ENCODE measurements around the gene DCT. TPM values are rescaled to one million over a fixed set of nuclear protein-coding genes. Genes with fewer than 3 reads are reported as not detected.

Gene DCT
- total RNA-seq, 1 donor from 2014 or later = 19.7 TPM

- H3K4me1 Mint-ChIP-seq (ENCODE audit: unreplicated experiment) = no peaks in the 10 kb centered on the region
- H3K36me3 Mint-ChIP-seq = peaks cover 19% of the 10 kb centered on the region
- no peaks in the 10 kb centered on the region for H3K27me3 Mint-ChIP-seq
- no peak overlapping the region for H3K27ac Mint-ChIP-seq
- no peaks in the 10 kb centered on the region for H3K9me3 Mint-ChIP-seq
- TF ChIP-seq, protein P1, sequence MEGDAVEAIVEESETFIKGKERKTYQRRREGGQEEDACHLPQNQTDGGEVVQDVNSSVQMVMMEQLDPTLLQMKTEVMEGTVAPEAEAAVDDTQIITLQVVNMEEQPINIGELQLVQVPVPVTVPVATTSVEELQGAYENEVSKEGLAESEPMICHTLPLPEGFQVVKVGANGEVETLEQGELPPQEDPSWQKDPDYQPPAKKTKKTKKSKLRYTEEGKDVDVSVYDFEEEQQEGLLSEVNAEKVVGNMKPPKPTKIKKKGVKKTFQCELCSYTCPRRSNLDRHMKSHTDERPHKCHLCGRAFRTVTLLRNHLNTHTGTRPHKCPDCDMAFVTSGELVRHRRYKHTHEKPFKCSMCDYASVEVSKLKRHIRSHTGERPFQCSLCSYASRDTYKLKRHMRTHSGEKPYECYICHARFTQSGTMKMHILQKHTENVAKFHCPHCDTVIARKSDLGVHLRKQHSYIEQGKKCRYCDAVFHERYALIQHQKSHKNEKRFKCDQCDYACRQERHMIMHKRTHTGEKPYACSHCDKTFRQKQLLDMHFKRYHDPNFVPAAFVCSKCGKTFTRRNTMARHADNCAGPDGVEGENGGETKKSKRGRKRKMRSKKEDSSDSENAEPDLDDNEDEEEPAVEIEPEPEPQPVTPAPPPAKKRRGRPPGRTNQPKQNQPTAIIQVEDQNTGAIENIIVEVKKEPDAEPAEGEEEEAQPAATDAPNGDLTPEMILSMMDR (conservative IDR thresholded peaks at IDR 0.05) = no peak
- DNase-seq (ENCODE audit: extremely low spot score, unreplicated experiment) = no peak
- no peak overlapping the region for H3K4me3 Mint-ChIP-seq
Measured at GRCh38 chr13:94400874-94401273, 78.6 kb downstream of the DCT start.

- no peaks in the 10 kb centered on the region for H3K9me3 Mint-ChIP-seq
- H3K4me3 Mint-ChIP-seq = no peak overlapping the region
- peaks cover 19% of the 10 kb centered on the region for H3K36me3 Mint-ChIP-seq
- TF ChIP-seq, protein P1 (conservative IDR thresholded peaks at IDR 0.05) = no peak
- no peak overlapping the region for H3K27ac Mint-ChIP-seq
- DNase-seq (ENCODE audit: extremely low spot score, unreplicated experiment) = no peak
- no peaks in the 10 kb centered on the region for H3K27me3 Mint-ChIP-seq
- H3K4me1 Mint-ChIP-seq (ENCODE audit: unreplicated experiment) = no peaks in the 10 kb centered on the region
Measured at GRCh38 chr13:94399812-94400211, 79.7 kb downstream of the DCT start.

DNA sequence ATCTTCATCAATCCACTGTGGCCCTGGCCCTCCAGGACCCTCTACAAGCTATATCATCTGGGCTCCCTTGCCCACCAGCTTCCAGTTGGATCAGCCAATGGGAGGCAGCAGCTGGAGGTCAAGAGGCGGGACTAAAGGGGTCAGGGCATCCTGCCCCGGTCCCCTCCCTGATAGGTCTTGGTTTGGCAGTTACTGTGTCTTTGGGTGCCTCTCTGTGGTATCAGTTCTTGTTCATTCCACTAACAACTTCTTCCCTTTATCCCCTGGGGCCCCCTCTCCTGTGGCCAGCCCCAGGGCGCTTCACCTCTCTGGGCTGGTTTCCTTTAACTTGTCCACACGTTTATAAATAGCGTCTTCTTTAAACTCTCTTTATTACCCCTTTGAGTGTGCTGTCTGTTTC is 83.6 kb downstream of the DCT start:
- no peak for DNase-seq (ENCODE audit: extremely low spot score, unreplicated experiment)
- no peaks in the 10 kb centered on the region for H3K27me3 Mint-ChIP-seq
- H3K27ac Mint-ChIP-seq = no peak overlapping the region
- H3K9me3 Mint-ChIP-seq = no peaks in the 10 kb centered on the region
- TF ChIP-seq, protein P1 (conservative IDR thresholded peaks at IDR 0.05) = no peak
- H3K36me3 Mint-ChIP-seq = peaks cover 15% of the 10 kb centered on the region
- no peak overlapping the region for H3K4me3 Mint-ChIP-seq
- no peaks in the 10 kb centered on the region for H3K4me1 Mint-ChIP-seq (ENCODE audit: unreplicated experiment)

- Mint-ChIP-seq H3K27me3 (no peaks in the 10 kb centered on the region), H3K4me3 (no peak overlapping the region), H3K27ac (no peak overlapping the region), H3K4me1 (ENCODE audit: unreplicated experiment) (peaks cover 6% of the 10 kb centered on the region), H3K9me3 (no peaks in the 10 kb centered on the region), H3K36me3 (peaks cover 13% of the 10 kb centered on the region)
- DNase-seq (ENCODE audit: extremely low spot score, unreplicated experiment) = no peak
- TF ChIP-seq, protein P1 (conservative IDR thresholded peaks at IDR 0.05) = no peak
Measured at GRCh38 chr13:94394723-94395122, 84.8 kb downstream of the DCT start.

DNA sequence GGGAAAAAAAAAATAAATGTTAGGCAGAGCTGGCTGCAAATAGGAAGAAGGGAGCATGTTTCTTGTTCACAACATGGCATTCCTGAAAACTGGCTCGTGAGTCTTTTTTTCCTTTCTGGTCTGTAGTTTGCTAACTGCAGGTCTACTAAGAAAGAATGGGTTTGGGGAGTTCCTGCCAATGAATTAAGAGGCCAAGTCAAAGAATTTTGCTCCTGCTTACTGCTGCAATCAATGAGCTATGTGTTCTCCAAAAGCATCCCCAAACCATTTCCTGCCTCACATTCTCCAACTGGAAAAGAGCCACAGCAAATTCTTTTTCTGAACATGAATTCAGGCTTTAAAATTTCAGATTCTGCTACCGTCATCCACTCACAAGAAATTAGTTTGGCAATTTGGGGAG is 88.6 kb downstream of the DCT start:
- Mint-ChIP-seq H3K27me3 (no peaks in the 10 kb centered on the region), H3K27ac (no peak overlapping the region), H3K36me3 (no peaks in the 10 kb centered on the region), H3K4me1 (ENCODE audit: unreplicated experiment) (peaks cover 18% of the 10 kb centered on the region), H3K4me3 (no peak overlapping the region), H3K9me3 (no peaks in the 10 kb centered on the region)
- TF ChIP-seq, protein P1 (conservative IDR thresholded peaks at IDR 0.05) = no peak
- DNase-seq (ENCODE audit: extremely low spot score, unreplicated experiment) = no peak

Data from type B pancreatic cell (in vitro differentiated cells).